SK-N-SH treated with all-trans-retinoic acid at 6 μM for 48 hours (cell line): ENCODE measurements around the gene TFPI.

Experiments used
- ATAC-seq: fragments of 200-7000 bp; cut with Tn5 transposase; 3 replicates; pipeline ENCODE4 v1.9.1; 2020; ENCODE audit warnings: mild to moderate bottlenecking, moderate library complexity
- ARNTL ChIP-seq: fragments of 450-650 bp; formaldehyde crosslinking; IDR thresholded peaks from 2 replicates; pipeline ENCODE4 v1.5.0; 2020; ENCODE audit warnings: low read depth, mild to moderate bottlenecking, moderate library complexity, borderline replicate concordance
- BACH2 ChIP-seq: fragments of 250-450 bp; sonication (Bioruptor Pico); IDR thresholded peaks from 2 replicates; pipeline ENCODE4 v1.9.0; 2021; ENCODE audit warnings: mild to moderate bottlenecking, borderline replicate concordance
- CSDC2 ChIP-seq: fragments of 250-450 bp; sonication (Bioruptor Pico); IDR thresholded peaks from 2 replicates; pipeline ENCODE4 v1.5.0; 2020; ENCODE audit warnings: mild to moderate bottlenecking, moderate library complexity
- ESRRG ChIP-seq: fragments of 250-450 bp; sonication (Bioruptor Pico); IDR thresholded peaks from 2 replicates; pipeline ENCODE4 v1.6.1; 2021; ENCODE audit warnings: mild to moderate bottlenecking
- ISL1 ChIP-seq: fragments of 250-450 bp; sonication (Bioruptor Pico); IDR thresholded peaks from 2 replicates; pipeline ENCODE4 v2.1.2; 2022; ENCODE audit warnings: mild to moderate bottlenecking, moderate library complexity
- OSR1 ChIP-seq: fragments of 250-450 bp; sonication (Bioruptor Pico); IDR thresholded peaks from 2 replicates; pipeline ENCODE4 v1.8.0; 2022; ENCODE audit warnings: moderate library complexity, mild to moderate bottlenecking, inconsistent platforms
- PPARA ChIP-seq: fragments of 250-450 bp; sonication (Bioruptor Pico); IDR thresholded peaks from 2 replicates; pipeline ENCODE4 v1.5.0; 2020; ENCODE audit warnings: mild to moderate bottlenecking, borderline replicate concordance
- RARB ChIP-seq: fragments of 250-450 bp; sonication (Bioruptor Pico); IDR thresholded peaks from 2 replicates; pipeline ENCODE4 v1.8.0; 2021; ENCODE audit warnings: mild to moderate bottlenecking, moderate library complexity
- SNAI2 ChIP-seq: fragments of 250-450 bp; sonication (Bioruptor Pico); IDR thresholded peaks from 2 replicates; pipeline ENCODE4 v1.5.0; 2020; ENCODE audit warnings: mild to moderate bottlenecking, moderate library complexity
- TOX ChIP-seq: fragments of 250-450 bp; sonication (Bioruptor Pico); IDR thresholded peaks from 2 replicates; pipeline ENCODE4 v1.8.0; 2021; ENCODE audit warnings: mild to moderate bottlenecking, moderate library complexity, borderline replicate concordance
- ZC3H10 ChIP-seq: fragments of 250-450 bp; sonication (Bioruptor Pico); IDR thresholded peaks from 2 replicates; pipeline ENCODE4 v1.5.1; 2021; ENCODE audit warnings: mild to moderate bottlenecking, moderate library complexity
- ZFP3 ChIP-seq: fragments of 250-450 bp; sonication (Bioruptor Pico); IDR thresholded peaks from 2 replicates; pipeline ENCODE4 v1.5.0; 2020; ENCODE audit warnings: mild to moderate bottlenecking, moderate library complexity
- ZFP30 ChIP-seq: fragments of 450-650 bp; formaldehyde crosslinking; IDR thresholded peaks from 2 replicates; pipeline ENCODE4 v1.5.0; 2022; ENCODE audit warnings: mild to moderate bottlenecking, moderate library complexity
- ZNF565 ChIP-seq: fragments of 450-650 bp; formaldehyde crosslinking; conservative IDR thresholded peaks from 2 replicates; pipeline ENCODE4 v1.5.0; 2020; ENCODE audit warnings: low read depth, mild to moderate bottlenecking, moderate library complexity
- TF ChIP-seq, protein P1 (sequence below): fragments of 250-450 bp; sonication (Bioruptor Pico); IDR thresholded peaks from 2 replicates; pipeline ENCODE4 v1.5.1; 2021; ENCODE audit warnings: mild to moderate bottlenecking, moderate library complexity
- TF ChIP-seq, protein P2 (sequence below): fragments of 250-450 bp; sonication (Bioruptor Pico); IDR thresholded peaks from 2 replicates; pipeline ENCODE4 v1.8.0; 2021; ENCODE audit warnings: low read depth, mild to moderate bottlenecking, moderate library complexity, borderline replicate concordance
- TF ChIP-seq, protein P3 (sequence below): fragments of 250-450 bp; sonication (Bioruptor Pico); IDR thresholded peaks from 2 replicates; pipeline ENCODE4 v1.5.1; 2020; ENCODE audit warnings: low read depth, mild to moderate bottlenecking, moderate library complexity
- TF ChIP-seq, protein P4 (sequence below): fragments of 250-450 bp; sonication (Bioruptor Pico); IDR thresholded peaks from 2 replicates; pipeline ENCODE4 v1.8.0; 2020; ENCODE audit warnings: mild to moderate bottlenecking, moderate library complexity, borderline replicate concordance
- TF ChIP-seq, protein P5 (sequence below): fragments of 250-450 bp; sonication (Bioruptor Pico); IDR thresholded peaks from 2 replicates; pipeline ENCODE4 v1.5.0; 2020; ENCODE audit warnings: mild to moderate bottlenecking, moderate library complexity

TFPI gene

DNA sequence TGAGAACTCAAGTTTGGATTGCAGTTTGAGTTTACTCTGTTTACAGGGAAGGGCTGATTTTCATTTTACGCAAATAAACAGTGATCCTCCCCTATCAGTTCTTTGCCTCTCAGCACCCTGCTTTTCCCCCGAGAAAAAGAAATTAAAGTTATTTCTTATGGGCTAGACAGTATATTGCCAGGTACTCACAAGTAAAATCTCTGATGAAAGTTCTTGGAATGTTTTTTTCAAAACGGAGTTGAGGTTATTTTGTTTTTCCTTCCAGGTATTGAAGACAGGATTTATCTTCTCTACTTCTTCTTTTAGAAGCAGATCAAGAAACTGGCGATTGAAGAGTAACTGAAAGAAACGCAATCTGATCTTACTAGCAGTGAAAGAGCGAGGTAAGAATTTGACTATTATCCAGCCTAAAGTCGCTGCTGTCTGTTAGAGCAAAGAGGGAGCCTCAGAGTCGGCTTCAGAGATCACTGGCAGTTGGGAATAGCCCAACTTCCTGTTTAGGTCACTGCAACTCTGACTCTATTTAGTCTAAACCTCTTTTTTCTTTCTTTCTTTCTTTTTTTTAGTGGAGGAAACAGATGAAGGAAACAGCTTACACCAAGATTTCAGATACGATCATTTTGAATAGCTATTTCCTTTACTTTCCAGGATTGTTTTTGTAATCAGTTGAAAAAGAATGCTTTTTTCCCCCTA is at the start of gene TFPI:
TFPI (minus strand) TSS at position 425 of the 693 bp plus-strand sequence. CDS start 50,667 bp downstream, outside the sequence.
- peak; percentile 80 for ATAC-seq
- TF ChIP-seq OSR1 (CRISPR knock-in tag) = no peak
- TF ChIP-seq, all 23 proteins: peak for 0

DNA sequence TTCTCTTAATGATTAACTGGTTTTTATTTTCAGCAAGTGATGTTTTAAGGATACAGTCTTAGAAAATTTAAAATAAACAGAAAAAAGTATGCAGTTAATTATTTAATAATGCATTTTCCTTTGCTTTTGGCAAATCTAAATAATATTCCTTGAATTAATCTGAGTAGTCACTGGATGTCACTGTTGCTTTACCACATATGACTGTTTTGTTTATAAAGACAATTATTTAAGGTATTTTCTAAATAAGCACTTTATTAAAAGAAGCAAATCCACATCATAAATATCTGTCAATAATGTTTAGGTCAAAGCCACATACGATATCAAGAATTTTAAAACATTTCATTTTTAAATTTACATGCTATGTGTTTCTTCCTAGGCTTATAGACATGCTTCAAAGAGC is 40.6 kb upstream of the TFPI start:
- ATAC-seq = peak; percentile 34; the same call in 1 of the 3 replicates
- TF ChIP-seq SNAI2 = no peak
- TF ChIP-seq, protein P1, sequence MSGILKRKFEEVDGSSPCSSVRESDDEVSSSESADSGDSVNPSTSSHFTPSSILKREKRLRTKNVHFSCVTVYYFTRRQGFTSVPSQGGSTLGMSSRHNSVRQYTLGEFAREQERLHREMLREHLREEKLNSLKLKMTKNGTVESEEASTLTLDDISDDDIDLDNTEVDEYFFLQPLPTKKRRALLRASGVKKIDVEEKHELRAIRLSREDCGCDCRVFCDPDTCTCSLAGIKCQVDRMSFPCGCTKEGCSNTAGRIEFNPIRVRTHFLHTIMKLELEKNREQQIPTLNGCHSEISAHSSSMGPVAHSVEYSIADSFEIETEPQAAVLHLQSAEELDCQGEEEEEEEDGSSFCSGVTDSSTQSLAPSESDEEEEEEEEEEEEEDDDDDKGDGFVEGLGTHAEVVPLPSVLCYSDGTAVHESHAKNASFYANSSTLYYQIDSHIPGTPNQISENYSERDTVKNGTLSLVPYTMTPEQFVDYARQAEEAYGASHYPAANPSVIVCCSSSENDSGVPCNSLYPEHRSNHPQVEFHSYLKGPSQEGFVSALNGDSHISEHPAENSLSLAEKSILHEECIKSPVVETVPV (CRISPR knock-in tag) = no peak
- TF ChIP-seq, protein P2, sequence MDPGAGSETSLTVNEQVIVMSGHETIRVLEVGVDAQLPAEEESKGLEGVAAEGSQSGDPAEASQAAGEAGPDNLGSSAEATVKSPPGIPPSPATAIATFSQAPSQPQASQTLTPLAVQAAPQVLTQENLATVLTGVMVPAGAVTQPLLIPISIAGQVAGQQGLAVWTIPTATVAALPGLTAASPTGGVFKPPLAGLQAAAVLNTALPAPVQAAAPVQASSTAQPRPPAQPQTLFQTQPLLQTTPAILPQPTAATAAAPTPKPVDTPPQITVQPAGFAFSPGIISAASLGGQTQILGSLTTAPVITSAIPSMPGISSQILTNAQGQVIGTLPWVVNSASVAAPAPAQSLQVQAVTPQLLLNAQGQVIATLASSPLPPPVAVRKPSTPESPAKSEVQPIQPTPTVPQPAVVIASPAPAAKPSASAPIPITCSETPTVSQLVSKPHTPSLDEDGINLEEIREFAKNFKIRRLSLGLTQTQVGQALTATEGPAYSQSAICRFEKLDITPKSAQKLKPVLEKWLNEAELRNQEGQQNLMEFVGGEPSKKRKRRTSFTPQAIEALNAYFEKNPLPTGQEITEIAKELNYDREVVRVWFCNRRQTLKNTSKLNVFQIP = no peak
- TF ChIP-seq ZC3H10 = no peak
- TF ChIP-seq, protein P3, sequence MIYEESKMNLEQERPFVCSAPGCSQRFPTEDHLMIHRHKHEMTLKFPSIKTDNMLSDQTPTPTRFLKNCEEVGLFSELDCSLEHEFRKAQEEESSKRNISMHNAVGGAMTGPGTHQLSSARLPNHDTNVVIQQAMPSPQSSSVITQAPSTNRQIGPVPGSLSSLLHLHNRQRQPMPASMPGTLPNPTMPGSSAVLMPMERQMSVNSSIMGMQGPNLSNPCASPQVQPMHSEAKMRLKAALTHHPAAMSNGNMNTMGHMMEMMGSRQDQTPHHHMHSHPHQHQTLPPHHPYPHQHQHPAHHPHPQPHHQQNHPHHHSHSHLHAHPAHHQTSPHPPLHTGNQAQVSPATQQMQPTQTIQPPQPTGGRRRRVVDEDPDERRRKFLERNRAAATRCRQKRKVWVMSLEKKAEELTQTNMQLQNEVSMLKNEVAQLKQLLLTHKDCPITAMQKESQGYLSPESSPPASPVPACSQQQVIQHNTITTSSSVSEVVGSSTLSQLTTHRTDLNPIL (CRISPR knock-in tag) = no peak
- TF ChIP-seq ZNF565 (CRISPR knock-in tag) = no peak
- TF ChIP-seq TOX (CRISPR knock-in tag) = no peak
- no peak for TF ChIP-seq ZFP3 (CRISPR knock-in tag)
- no peak for TF ChIP-seq ISL1 (CRISPR knock-in tag)
- TF ChIP-seq RARB (CRISPR knock-in tag) = no peak
- no peak for TF ChIP-seq OSR1 (CRISPR knock-in tag)
- TF ChIP-seq, protein P4, sequence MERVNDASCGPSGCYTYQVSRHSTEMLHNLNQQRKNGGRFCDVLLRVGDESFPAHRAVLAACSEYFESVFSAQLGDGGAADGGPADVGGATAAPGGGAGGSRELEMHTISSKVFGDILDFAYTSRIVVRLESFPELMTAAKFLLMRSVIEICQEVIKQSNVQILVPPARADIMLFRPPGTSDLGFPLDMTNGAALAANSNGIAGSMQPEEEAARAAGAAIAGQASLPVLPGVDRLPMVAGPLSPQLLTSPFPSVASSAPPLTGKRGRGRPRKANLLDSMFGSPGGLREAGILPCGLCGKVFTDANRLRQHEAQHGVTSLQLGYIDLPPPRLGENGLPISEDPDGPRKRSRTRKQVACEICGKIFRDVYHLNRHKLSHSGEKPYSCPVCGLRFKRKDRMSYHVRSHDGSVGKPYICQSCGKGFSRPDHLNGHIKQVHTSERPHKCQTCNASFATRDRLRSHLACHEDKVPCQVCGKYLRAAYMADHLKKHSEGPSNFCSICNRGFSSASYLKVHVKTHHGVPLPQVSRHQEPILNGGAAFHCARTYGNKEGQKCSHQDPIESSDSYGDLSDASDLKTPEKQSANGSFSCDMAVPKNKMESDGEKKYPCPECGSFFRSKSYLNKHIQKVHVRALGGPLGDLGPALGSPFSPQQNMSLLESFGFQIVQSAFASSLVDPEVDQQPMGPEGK (CRISPR knock-in tag) = no peak
- TF ChIP-seq, protein P5, sequence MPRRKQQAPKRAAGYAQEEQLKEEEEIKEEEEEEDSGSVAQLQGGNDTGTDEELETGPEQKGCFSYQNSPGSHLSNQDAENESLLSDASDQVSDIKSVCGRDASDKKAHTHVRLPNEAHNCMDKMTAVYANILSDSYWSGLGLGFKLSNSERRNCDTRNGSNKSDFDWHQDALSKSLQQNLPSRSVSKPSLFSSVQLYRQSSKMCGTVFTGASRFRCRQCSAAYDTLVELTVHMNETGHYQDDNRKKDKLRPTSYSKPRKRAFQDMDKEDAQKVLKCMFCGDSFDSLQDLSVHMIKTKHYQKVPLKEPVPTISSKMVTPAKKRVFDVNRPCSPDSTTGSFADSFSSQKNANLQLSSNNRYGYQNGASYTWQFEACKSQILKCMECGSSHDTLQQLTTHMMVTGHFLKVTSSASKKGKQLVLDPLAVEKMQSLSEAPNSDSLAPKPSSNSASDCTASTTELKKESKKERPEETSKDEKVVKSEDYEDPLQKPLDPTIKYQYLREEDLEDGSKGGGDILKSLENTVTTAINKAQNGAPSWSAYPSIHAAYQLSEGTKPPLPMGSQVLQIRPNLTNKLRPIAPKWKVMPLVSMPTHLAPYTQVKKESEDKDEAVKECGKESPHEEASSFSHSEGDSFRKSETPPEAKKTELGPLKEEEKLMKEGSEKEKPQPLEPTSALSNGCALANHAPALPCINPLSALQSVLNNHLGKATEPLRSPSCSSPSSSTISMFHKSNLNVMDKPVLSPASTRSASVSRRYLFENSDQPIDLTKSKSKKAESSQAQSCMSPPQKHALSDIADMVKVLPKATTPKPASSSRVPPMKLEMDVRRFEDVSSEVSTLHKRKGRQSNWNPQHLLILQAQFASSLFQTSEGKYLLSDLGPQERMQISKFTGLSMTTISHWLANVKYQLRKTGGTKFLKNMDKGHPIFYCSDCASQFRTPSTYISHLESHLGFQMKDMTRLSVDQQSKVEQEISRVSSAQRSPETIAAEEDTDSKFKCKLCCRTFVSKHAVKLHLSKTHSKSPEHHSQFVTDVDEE = no peak
- TF ChIP-seq ESRRG (CRISPR knock-in tag) = no peak
- no peak for TF ChIP-seq BACH2
- no peak for TF ChIP-seq ZFP30 (CRISPR knock-in tag)
- no peak for TF ChIP-seq ARNTL (CRISPR knock-in tag)

DNA sequence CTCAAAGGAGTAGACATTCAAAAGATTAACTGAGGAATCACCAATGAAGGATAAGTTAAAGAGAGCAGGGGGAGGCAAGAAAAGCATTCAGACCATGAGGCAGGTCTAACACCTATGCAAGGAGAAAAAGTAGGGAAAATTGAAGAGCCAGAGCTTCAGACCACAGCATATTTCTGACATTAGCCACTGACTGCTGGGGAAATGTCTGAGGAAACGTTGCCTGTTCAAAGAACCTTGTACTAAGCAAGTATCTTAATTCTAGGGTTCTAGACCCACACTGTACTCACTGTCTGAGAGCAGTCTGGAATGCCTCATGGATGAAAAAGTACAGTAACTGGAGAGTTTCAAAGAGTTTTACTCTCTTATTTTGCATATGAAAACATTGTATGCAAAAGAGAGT is 39.5 kb upstream of the TFPI start:
- TF ChIP-seq, protein P4 (CRISPR knock-in tag) = no peak
- TF ChIP-seq ZFP3 (CRISPR knock-in tag) (no peak), CSDC2 (CRISPR knock-in tag) (no peak), PPARA (CRISPR knock-in tag) (no peak)
- no peak for ATAC-seq
